Astrocyte of the spinal cord (primary cell): ENCODE measurements around the gene COQ7.
A peak's percentile ranks its signal among the peaks of the same experiment; 100 is the strongest.

Source experiments
- DNase-seq: peaks from one replicate; pipeline ENCODE4 v3.0.0; 2011; ENCODE audit warnings: low read depth, low spot score
- H3K4me3 ChIP-seq: 2 replicates; pipeline ENCODE4 v1.5.1; 2011; ENCODE audit warnings: low read depth, mild to moderate bottlenecking, low read length, moderate library complexity
- in situ Hi-C: cut with HindIII; loops from 2 replicates; pipeline ENCODE4 v1.10.0; 2017; ENCODE audit warnings: low sequenced_read_pairs
- TF ChIP-seq, protein P1 (sequence below): IDR thresholded peaks from 2 replicates; pipeline ENCODE4 v1.5.1; 2012; ENCODE audit warnings: low read depth, mild to moderate bottlenecking, low read length, inconsistent platforms

The COQ7 gene

DNA sequence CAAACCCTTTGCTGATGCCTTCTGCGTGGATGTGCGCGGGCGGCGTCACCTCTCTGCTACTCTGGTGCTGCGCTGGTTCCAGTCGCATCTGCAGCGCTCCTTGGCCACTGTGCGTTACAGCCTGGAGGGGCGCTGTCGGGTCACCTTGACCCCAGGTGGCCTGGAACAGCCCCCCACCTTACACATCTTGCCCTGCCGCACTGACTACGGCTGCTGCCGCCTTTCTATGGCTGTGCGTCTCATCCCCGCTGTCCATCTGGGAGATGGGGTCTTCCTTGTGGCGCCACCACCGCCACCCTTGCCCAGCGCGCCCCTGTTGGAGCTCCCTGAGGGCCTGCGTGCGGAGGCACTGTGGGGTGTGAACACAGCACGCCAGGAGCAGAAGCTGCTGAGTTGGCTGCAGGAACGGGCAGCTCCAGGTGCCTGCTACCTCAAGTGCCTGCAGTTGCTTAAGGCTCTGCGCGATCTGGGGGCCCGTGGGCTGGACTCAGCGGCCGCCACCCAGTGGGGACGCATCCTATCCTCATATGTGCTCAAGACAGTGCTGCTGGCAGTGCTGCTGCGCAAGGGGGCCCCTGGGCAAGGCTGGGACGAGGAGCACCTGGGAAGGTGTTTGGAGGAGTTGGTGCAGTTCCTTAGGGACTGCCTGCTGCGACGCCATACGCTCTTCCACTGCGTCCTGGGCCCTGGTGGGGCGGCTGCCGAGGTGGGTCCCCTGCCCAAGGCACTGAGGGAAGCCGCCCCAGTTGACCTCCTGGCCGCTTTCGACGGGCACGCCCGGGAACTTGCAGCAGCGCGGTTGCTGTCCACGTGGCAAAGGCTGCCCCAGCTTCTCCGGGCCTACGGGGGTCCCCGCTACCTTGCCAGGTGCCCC is 48.0 kb downstream of the COQ7 start:
- in situ Hi-C loops, result no loop called here
- DNase-seq, result no peak
- TF ChIP-seq, protein P1, sequence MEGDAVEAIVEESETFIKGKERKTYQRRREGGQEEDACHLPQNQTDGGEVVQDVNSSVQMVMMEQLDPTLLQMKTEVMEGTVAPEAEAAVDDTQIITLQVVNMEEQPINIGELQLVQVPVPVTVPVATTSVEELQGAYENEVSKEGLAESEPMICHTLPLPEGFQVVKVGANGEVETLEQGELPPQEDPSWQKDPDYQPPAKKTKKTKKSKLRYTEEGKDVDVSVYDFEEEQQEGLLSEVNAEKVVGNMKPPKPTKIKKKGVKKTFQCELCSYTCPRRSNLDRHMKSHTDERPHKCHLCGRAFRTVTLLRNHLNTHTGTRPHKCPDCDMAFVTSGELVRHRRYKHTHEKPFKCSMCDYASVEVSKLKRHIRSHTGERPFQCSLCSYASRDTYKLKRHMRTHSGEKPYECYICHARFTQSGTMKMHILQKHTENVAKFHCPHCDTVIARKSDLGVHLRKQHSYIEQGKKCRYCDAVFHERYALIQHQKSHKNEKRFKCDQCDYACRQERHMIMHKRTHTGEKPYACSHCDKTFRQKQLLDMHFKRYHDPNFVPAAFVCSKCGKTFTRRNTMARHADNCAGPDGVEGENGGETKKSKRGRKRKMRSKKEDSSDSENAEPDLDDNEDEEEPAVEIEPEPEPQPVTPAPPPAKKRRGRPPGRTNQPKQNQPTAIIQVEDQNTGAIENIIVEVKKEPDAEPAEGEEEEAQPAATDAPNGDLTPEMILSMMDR, result peak; percentile 26
- H3K4me3 ChIP-seq, result peak overlapping the region; percentile 57

DNA sequence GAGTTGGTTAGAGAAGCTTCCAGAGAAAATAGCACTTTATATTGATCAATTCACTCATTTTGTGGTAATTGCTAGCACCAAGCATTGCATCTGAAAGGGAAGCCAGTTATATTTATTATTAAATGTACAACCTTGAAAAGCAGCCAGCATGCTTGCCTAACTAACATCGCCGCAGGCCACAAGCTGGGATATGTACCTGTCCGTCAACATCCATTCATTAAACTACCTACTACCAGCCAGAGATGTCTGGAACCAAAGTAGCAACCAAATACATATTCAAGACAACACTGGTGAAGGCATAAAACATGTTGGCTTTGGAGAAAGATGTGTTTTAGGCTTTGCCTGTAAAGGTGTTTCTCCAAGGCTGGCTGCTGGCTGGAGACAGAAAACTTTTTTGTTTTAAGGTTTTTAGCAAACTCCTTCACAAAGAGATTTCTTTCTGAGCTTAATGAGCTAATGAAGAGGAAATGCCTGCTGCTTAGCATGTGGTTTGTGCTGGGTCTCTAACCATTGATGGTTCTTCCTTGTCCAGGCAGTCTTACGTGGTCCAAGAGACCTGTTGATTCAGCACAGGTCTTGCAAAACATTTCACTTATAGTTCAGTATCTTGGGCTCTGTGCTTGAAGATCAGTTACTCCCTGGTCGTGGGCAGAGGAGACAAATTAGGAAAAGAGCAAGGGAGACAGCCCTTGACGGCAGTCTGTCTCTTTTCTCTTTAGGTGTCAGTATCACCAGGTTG is 49.5 kb downstream of the COQ7 start:
- TF ChIP-seq, protein P1, result no peak
- in situ Hi-C loops, result no loop called here
- no peak for DNase-seq
- no peak overlapping the region for H3K4me3 ChIP-seq

DNA sequence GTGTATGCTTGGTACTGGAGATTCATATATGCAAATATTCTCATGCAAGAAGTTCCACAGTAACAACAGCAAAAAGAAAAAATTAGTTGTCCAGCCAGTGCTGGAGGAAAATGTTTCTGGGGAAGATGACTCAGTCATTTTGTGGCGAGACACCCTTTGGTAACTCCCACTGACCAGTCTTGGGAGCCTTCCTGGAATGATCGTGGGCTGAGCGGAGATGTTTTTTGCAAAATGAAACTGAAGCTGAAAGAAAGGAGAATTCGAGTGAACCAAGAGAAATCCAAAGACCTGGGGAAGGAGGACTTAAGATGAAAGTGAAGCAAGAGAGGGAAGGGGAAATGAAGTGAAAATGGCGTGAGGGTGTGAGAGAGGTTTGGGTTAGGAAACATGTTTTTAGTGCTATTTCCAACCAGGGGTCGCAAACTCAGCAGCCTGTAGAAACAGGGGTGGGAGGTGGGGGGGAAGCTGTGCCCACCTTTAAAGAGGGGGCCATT is 51.6 kb downstream of the COQ7 start:
- TF ChIP-seq, protein P1, result no peak
- peak; percentile 95 for DNase-seq
- in situ Hi-C loops, result no loop called here
- H3K4me3 ChIP-seq, result peak overlapping the region; percentile 39

DNA sequence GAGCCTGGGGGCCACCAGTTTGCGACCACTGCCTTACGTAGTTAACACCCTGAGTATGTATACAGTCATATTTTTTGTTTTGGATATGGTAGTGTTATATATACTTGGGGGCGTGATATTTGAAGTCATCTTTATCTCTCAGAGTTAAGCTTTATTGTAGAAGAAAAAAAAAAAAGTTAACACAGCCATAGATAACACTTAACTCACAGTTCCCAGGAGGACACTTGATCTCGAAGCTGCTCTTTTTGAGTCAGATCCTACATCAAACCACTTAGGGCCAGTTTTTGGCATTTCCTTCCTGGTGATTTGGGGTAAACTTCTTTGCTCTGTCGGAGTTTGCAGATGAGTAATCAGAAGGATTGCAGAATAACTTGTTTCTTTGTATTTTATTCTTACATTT is 52.1 kb downstream of the COQ7 start:
- in situ Hi-C loops, result no loop called here
- DNase-seq, result peak; percentile 77
- peak overlapping the region; percentile 39 for H3K4me3 ChIP-seq
- TF ChIP-seq, protein P1, result no peak

DNA sequence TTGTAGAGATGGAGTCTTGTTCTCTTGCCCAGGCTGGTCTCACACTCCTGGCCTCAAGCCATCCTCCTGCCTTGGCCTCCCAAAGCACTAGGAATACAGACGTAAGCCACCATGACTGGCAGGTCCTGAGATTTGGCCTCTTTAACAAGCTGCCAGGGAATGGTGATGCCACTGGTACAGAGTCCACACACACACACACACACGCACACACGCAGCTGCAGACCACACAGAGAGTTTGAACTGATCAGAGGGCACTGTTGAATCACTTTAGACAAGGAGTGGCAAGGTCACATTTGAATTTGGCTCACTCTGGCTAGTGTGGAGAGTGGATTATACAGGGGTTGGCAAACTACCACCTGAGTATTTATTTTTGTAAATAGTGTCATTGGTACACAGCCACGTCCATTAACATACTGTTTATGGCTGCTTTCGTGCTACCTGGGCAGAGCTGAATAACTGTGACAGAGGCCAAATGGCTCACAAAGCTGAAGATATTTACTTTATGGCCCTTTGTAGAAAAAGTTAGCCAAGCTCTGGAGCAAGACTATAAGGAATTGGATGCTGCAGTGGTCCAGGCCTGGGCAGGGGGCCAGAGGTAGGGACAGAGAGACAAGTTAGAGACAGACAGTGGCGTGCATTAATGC is 56.2 kb downstream of the COQ7 start:
- TF ChIP-seq, protein P1, result no peak
- in situ Hi-C loops, result no loop called here
- DNase-seq, result no peak
- H3K4me3 ChIP-seq, result no peak overlapping the region

DNA sequence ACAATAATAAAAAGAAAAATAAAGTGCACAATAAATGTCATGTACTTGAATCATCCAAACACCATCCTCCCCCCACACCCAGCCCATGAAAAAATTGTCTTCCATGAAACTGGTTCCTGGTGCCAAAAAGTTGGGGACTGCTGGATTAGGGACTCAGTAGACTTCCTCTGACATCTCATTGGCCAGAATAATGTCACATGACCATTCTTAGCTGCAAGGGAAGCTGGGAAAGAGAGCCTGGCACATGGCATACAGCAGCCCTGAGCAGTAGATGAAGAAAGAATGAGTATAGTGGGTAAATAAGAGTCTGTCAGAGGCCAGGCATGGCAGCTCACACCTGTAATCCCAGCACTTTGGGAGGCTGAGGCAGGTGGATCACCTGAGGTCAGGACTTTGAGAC is 58.9 kb downstream of the COQ7 start:
- no peak overlapping the region for H3K4me3 ChIP-seq
- in situ Hi-C loops, result no loop called here
- no peak for DNase-seq
- TF ChIP-seq, protein P1, result no peak
